GM18498 (cell line): ENCODE results near the gene TSC22D2.

Experiments used
- ATAC-seq: cut with Tn5 transposase; IDR thresholded peaks from one replicate; pipeline ENCODE4 v1.9.1; 2021; ENCODE audit warnings: mild to moderate bottlenecking, moderate library complexity; ENCODE audit not compliant: unreplicated experiment

Gene TSC22D2

DNA sequence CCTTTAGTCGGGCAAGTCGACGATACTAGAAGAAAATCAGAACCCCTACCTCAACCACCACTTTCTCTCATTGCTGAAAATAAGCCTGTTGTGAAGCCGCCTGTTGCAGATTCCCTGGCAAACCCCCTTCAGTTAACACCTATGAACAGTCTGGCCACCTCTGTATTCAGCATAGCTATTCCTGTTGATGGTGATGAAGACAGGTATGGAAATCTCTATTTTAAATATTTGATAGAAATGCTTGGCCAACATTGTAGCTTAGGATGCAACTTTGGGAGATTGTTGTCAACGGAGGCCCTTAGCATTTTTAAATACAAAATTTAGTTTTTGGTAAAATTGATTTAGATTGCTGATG is 3.0 kb downstream of the TSC22D2 start:
- ATAC-seq = no peak

DNA sequence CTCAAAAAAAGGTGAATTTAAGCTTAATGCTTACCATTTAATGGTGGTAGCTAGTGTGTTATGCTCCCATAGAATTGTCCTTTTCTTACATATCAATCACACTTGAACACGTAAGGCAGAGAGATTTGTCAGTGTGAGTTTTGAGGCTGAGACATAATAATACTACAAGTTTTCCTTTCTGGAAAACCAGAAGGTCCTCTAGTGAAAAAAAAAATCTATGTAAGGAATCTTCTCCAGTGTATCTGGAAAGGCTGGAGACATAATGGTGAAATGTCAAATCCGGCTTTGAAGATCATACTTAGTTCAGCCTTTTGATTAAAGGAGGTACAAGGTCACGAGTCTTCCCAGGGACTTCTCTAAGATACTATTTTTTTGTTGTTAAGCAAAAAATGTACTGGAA is 3.4 kb downstream of the TSC22D2 start:
- ATAC-seq = no peak

DNA sequence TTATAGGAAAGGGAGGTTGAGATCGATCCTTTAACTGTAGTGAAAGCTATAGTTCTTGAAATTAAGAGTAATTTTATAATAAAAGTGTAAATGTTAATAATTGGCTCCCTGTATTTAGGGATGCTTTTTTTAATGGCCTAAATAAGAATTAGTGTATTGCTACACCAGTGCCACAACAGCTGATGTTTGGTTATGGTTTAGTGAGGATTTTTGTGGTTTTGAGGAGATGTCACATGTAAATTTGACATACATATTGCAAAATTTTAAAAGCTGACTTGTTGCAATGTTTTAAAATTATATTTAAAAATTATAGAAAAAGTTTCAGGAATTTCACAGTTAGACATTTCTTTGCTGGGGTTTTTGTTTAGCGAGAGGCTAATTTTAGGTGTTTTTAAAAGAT is 3.9 kb downstream of the TSC22D2 start:
- ATAC-seq = no peak

DNA sequence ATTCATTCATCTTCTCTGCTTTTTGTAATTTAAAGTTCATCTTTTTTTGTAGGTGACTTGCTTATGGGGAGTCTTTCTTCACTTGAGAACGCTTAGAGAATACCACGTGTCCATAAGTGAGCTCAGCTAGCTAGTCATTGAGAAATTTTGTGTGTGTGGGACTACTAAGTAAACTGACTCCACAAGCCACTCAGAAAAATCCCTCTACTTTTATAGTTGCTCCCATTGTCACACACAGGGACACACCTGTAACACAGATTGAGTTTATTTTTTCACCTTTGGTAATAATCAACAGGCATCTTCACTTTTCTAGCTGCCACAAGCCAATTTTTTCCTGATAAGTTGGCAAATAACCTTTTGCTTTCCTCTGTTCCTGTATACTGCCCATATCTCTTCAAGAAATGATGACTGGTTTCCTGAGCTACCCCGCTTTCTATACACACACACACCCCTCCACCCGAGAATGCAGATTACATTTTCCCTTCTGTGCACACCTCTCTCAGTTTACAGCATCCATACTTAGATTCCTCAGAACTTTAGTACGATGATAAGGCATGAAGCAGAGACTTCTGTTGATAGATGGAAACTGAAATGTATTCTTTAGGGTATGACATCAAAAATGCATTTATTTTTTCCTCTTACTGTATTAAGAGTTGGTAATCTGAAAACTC is 4.6 kb downstream of the TSC22D2 start:
- ATAC-seq = no peak

DNA sequence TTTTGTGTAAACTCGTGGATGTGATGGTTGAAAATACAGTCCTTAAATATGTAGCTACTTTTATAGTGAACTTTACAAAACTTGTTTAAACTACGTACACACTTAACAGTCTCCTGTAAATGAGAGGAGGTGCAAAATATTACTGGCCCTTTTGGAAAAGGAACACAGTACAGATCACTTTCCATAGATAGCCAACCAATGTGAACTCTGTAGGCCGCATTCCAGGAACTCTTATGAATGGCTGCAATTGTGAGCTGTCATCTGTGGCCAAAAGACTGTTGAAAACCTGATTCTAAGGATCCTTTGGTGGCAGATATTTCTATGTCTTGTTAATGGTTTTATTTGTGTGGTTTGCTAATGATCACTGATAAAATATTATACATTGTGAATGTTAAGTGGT is 6.2 kb downstream of the TSC22D2 start:
- no peak for ATAC-seq

DNA sequence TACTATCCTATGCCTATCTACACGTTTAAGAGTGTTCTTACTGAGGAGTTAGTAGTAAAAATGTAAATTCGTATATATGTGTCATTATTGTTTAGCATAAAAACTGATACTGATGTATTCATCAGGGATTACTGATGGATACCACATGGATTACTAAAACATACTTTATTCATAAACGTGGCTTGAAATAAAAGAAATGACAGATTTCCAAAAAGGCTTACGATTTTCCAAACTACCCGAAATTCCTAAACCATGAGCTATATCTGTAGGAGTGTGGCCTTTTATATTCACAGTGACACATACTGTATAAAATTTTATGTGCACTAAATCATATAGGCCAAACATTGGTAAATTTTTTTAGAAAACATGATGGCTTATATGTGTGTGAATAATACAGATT is 6.9 kb downstream of the TSC22D2 start:
- ATAC-seq = no peak

DNA sequence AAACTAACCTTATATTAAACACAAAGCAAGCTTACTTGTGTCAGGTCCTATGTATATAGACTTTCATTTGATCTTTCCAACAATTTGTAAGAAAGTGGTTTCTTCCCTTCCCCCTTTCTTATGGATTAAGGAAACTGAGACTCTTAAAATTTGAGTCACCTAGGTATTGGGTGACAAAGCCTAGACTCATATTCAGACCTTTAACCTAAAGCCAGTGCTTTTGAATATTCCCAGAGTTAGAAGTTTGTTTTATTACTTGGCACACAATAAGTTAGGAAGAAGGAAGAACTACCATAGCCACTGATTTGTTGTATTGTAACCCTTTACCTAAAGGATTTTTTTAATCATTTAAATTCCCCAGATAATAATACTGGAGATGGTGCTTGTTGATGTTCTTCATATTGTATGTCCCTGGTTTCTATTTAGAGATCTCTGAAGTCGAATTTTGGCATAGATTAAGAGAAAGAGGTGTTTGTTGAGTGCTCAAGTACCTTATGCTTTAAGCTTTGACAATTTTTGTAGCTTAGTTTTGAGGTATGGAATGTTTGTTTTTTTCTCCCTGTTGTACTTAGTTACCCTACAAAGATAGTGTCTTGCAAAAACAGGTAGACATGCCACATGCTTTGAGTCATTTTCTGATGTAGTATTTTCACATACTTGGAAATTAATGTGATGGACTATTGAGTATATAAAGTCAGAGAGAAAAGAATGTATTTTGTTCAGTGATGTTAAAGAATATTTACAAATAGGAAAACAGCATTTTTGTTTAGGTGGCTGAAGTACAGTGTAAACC is 11.2 kb downstream of the TSC22D2 start:
- no peak for ATAC-seq

DNA sequence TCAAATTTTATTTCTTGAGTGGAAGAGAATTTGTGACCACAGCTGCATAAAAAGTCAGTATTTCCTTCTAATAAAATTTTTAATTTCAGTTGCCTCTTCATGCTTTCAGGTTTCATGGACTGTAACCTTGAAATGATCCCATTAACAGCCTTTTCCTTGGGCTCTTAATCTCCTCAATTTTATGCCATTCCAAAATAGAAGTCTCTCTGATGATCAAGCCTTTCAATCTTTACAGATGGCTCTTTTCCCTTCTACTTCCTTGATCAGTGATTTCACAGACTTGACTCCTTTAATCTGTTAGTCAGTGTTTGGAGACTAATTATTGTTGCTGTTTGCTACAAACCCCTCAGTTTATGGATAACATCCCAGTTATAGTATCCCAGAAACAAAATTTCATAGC is 11.9 kb downstream of the TSC22D2 start:
- ATAC-seq = no peak

DNA sequence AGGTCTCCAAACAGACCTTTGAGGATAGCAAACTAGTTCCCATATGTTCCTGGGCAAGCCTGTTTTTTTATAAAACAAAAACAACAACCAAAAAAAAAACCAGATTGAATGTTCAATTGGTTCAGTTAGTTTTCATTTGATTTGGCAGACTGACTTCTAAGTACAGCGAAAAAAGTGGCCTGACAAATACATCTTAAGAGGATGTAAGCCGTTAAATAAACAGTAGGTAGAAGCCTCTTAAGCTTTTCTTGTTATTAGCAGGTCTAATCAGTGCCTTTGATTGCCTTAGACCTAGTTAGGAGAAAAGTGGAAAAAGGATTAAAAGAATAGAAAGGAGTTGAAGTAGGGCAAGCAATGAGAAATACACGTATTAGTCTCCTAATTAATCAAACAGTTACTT is 13.2 kb downstream of the TSC22D2 start:
- no peak for ATAC-seq

DNA sequence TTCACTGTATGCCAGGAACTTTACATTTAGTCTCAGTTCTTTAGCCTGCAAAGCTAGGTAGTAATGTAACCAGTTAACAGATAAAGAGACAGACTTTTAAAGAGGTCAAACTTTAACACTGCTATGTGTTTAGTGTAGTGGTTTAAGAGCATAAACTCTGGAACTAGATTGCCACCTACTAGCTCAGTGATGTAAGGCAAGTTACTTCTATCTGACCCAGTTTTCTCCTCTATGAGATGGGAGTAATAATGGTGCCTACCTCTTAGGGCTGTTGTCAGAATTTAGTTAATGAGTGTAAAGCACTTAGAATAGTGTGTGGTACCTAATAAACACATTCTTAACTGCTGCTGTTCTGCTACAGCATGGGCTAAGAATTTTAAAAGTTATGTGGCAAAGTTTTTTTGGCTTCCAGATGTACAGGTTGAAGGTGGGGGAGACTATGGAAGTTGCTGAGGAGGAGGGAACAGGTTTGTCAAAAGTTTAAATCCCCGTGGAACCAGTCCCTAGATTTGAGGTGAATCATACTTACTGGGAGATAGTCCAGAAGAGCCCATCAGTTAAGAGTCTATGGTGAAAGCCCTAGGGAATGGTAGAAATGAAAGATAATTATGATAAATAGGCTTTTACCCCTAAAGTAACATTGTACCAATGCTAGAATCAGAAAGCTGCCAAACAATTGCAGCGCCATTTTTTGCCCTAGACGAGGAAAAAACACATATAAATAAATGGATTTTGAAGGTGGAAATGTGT is 13.9 kb downstream of the TSC22D2 start:
- ATAC-seq = no peak

DNA sequence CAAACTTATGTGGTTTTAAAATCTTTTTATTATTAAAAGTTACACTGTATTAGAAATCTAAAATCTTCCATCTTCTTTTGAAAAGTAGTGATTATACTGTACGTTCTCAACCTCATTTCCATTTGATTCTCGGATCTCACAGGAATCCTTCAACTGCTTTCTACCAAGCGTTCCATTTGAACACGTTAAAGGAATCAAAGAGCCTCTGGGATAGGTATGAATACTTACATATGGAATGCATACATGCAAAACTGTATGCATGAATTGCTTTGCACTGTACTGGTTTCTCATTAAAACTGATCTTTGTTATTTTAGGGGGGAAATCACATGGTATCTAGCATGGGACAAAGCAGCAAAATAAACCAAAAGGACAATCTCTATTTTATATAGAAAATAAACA is 14.8 kb downstream of the TSC22D2 start:
- ATAC-seq = no peak

DNA sequence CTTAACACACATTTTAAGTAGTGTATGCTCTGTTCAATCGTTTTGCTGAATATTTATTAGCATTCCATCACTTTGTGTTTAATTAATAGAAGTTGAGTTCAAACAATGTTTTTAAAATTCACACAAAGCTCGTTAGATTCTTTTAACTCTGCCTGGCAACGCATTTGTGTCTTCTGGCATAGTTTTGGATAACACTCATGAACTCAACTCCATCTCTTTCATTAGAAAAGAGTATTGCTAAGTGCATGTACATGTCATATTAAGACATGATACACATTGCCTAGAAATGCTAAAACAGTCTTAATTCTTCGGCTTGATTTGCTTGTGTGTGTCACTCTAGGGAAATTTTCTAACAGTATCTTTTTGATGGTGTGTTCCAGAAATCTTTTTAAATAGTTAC is 15.7 kb downstream of the TSC22D2 start:
- no peak for ATAC-seq

DNA sequence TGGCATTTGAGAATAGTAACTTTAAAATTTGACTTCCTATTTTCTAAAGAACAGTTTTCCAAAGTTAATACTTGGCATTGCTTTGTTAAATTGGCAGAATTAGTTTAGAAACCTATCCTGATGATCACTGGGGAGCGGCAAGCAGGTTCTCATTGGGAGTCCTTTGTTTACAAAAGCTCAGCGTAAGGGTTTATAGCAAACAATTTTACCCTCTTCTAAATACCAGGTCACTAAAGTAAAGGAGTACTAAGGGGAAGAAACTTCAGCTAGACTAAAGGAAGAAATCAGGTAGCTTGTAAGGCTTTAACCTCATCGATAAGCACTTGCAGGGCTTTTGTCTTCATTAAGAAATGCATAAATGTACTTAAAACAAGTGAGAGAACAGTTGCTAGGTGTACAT is 18.2 kb downstream of the TSC22D2 start:
- ATAC-seq = no peak

DNA sequence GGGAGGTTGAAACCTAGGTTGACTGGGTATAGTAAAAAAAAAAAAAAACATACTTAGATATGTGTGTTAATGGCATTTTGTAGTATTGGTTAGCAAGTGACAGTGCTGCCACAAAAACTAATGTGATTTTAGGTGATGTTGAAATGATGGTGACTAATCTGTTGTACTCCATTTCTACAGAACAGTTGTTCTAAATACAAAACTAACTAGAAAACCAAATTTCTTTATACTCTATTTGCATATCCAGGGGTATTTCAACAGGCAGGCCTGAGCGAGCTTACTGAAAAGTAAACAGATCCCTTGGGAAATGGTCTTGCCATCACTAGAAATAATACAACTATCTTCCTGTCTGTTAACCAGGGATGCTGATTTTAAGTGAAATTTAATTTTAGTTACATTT is 20.5 kb downstream of the TSC22D2 start:
- ATAC-seq = no peak

DNA sequence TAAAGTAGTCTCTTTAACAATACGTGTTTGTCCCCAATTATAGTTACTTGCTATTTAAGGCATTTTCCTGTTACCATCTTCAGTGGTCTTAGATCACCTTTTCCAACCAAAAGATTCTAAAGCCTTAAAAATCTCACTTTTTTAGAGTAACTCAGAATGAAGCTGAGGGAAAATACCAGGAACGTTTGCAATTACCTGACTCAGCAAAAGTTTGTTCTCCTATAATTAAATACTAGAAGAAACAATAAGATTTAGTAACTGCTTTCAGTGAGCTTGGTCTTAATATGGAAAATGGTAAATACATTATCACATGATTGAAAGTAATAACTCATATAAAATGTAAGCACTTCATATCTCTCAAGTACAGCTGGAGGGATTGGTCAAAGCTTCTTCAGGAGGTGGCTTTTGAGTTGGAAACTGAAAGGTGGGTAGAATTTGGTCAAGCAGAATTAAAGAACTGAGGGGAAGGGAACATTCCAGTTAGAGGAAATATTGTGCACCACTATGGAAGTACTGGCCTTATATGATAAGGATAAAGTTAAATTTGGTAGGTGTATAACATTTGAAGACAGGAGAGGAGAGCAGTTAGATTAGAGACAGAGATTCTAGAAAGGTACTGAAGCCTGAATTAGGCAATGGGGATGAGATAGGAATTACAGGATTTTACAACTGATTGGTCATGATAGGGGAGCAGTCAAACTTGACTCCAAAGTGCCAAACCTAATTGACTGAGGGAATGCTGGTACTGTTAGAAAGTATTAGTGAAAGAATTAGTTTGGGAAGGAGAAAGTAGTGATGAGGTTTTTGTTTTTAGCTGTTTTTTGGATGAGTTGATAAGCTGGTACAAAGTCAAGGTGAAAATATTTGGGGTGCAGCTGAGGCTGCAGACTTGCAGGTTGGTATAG is 21.9 kb downstream of the TSC22D2 start:
- ATAC-seq = no peak

DNA sequence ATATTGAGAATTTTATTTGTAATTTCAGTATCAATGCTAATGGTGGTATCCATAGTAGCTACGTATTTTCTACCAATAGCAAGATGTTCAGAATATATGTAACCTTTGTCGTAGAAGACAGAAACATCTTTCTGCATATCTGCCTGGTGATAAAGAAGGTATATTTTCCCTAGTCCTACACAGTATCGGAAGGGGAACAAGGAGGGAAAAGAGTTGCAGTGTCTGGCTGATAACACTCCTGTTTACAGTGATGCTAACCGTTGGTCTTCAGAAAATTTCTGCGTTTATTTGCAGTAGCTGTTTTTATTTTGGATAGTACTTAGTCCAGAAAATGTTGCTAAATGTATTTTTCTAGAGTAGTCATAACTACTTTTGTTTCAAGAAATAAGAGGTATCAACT is 25.2 kb downstream of the TSC22D2 start:
- no peak for ATAC-seq

DNA sequence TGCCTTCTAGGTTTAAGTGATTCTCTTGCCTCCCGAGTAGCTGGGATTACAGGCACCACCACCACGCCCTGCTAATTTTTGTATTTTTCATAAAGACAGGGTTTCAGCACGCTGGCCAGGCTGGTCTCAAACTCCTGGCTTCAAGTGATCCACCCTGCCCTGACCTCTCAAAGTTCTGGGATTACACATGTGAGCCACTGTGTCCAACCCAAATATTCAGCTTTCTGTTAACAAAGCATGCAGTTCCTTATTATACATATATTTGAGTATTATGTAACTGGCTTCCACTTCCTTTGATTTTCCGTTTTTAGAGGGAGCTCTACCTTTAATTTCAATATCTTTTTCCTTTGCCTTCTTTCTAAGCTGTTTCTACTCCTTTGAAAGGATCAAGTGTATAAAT is 26.1 kb downstream of the TSC22D2 start:
- ATAC-seq = no peak

DNA sequence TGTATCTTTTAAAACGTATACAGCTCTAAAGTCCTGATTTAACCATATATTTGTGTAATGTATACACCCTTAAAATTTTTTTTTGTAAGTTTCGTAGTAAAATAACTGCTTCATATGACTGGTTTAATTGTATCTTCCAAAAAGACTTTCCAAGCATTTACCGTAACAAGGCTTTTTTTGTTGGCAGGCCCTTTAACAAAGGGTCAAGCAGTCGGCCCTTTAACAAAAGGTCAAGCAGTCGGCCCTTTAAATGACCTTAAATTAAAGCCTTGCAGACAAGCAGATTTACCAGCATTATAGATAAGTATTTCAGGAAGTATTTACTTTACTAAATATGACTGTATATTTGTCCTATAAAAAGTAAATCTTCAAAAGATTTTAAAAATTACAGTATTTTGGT is 28.1 kb downstream of the TSC22D2 start:
- no peak for ATAC-seq

DNA sequence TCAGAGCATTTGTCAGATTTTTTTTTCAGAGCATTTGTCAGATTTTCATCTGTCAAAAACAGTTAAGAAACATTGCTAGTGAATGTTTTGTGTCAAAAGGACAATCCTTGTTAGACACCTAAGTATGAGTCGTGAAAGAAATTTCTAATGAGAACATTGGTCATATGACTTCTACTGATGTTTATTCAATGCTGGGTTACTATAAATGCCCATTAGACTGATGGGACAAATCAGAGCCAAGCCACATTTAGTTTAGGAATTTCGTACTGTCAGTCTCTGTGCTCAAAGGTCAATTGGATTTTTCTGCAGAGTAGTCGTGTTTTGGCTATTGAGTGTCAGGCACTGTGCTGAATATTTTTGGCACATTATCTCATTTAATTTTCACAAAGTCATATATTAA is 31.6 kb downstream of the TSC22D2 start:
- no peak for ATAC-seq

DNA sequence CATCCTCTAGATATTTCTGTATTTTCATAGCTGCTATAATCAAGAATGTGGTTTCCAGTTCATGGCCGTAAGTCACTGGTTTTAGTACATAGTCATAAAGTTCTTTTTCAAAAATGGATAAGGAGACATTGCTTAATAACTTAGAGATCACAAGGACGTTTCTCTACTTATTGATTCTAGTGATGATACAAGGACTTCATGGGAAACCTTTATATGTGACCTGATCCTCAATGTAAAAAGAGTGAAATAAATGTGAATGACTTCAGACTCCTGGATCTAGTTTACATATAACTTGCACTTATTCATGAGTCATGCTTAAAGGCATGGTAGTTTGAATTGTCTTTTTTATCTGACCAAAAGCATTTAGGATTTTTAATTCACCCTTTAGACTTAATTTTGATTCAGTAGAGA is 35.2 kb downstream of the TSC22D2 start:
- ATAC-seq = no peak

DNA sequence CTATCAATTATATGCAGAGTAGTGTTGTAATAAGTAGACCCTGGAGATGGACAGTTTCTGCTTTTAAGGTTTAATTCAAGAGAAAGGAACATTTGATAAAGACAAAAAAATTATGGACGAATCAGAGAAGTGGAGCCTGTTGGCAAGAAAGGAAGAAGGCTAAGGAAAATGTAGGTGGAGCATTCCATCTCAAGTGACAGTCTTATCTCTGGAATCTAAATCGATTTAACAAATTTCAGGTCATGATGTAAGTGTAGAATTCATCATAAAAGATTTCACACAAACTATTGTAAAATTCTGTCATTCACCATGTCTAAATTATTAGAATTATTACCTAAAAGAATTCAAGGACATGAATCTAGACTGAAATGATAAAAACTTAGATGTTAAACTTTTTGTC is 36.3 kb downstream of the TSC22D2 start:
- no peak for ATAC-seq
